Measurements from ENCODE around the gene FAM53A.

The FAM53A gene

GRCh38 chr4:1640190-1640589 lies 43.9 kb downstream of the FAM53A start:
- Histone ChIP-seq H3K4me3 (no peak overlapping the region), H3K27me3 (peaks cover 0 to 23% of the 10 kb centered on the region in 2 donors), H3K27ac (no peak overlapping the region), H3K9me3 (no peaks in the 10 kb centered on the region), H3K4me1 (peaks cover 0 to 9% (median 8%) of the 10 kb centered on the region in 4 donors), H3K36me3 (no peaks in the 10 kb centered on the region)
- no peak for DNase-seq
- intact Hi-C loops (cut with DNase I; ENCODE audit: low total_unique reads), result no loop called here
- no peak for TF ChIP-seq CTCF (IDR thresholded peaks at IDR 0.05)

- H3K9me3 ChIP-seq, result no peaks in the 10 kb centered on the region
- intact Hi-C loops (cut with DNase I; ENCODE audit: low total_unique reads), result no loop called here
- no peak for TF ChIP-seq CTCF (IDR thresholded peaks at IDR 0.05)
- no peak overlapping the region for H3K4me3 ChIP-seq
- H3K27ac ChIP-seq, result no peak overlapping the region
- H3K4me1 ChIP-seq, result peaks cover 0 to 1% (median under 1%) of the 10 kb centered on the region in 4 donors
- no peaks in the 10 kb centered on the region for H3K36me3 ChIP-seq
- DNase-seq, result no peak
- peaks cover 0 to 23% of the 10 kb centered on the region in 2 donors for H3K27me3 ChIP-seq
Measured at GRCh38 chr4:1639299-1639868, 44.7 kb downstream of the FAM53A start.

GRCh38 chr4:1638873-1639272 lies 45.2 kb downstream of the FAM53A start:
- no peaks in the 10 kb centered on the region for H3K4me1 ChIP-seq
- H3K36me3 ChIP-seq, result no peaks in the 10 kb centered on the region
- intact Hi-C loops (cut with DNase I; ENCODE audit: low total_unique reads), result no loop called here
- no peak for DNase-seq
- H3K4me3 ChIP-seq, result no peak overlapping the region
- no peak for TF ChIP-seq CTCF (IDR thresholded peaks at IDR 0.05)
- H3K27me3 ChIP-seq, result peaks cover 0 to 26% of the 10 kb centered on the region in 2 donors
- H3K27ac ChIP-seq, result no peak overlapping the region
- no peaks in the 10 kb centered on the region for H3K9me3 ChIP-seq

- H3K4me1 ChIP-seq, result no peaks in the 10 kb centered on the region
- no peak for DNase-seq
- no peak overlapping the region for H3K4me3 ChIP-seq
- H3K9me3 ChIP-seq, result no peaks in the 10 kb centered on the region
- intact Hi-C loops (cut with DNase I; ENCODE audit: low total_unique reads), result no loop called here
- H3K27ac ChIP-seq, result no peak overlapping the region
- no peaks in the 10 kb centered on the region for H3K36me3 ChIP-seq
- no peak for TF ChIP-seq CTCF (IDR thresholded peaks at IDR 0.05)
- H3K27me3 ChIP-seq, result peaks cover 0 to 26% of the 10 kb centered on the region in 2 donors
Measured at GRCh38 chr4:1638272-1638598, 45.9 kb downstream of the FAM53A start.

- Histone ChIP-seq H3K4me3 (no peak overlapping the region), H3K36me3 (no peaks in the 10 kb centered on the region), H3K27ac (no peak overlapping the region), H3K4me1 (no peaks in the 10 kb centered on the region), H3K9me3 (no peaks in the 10 kb centered on the region), H3K27me3 (peaks cover 0 to 26% of the 10 kb centered on the region in 2 donors)
- no peak for TF ChIP-seq CTCF (IDR thresholded peaks at IDR 0.05)
- intact Hi-C loops (cut with DNase I; ENCODE audit: low total_unique reads), result no loop called here
- DNase-seq, result no peak
Measured at GRCh38 chr4:1637580-1638271, 46.4 kb downstream of the FAM53A start.
